GM19025 (cell line): ENCODE results near the gene TBX10.
"Not testable (repeated sequence)": the region's sequence is repeated elsewhere in the genome, so short reads cannot be mapped to it uniquely, and the experiment has no call there.

ENCODE experiments used
- ATAC-seq: cut with Tn5 transposase; IDR thresholded peaks from one replicate; pipeline ENCODE4 v1.9.1; 2021; ENCODE audit warnings: mild to moderate bottlenecking, low read depth, moderate library complexity; ENCODE audit not compliant: unreplicated experiment

Gene TBX10

GRCh38 chr11:67632175-67632981 lies 7.2 kb downstream of the TBX10 start:
- ATAC-seq, result no peak

DNA sequence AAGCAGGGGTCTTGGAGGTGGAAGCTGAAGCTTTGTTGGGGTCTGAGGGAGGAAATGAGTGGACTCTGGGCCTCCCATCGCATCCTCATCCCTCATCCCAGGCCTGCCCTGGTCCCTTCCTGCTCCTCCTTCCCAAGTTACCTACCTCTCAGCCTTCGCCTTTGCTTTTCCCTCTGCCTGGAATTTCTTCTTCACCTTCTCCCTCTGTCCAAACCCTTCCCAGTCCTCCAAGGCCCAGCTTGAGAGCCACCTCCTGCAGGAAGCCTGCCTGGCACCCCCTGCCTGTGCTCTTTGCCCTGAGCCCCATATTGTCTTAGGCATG lies 7.7 kb downstream of the TBX10 start:
- no peak for ATAC-seq

DNA sequence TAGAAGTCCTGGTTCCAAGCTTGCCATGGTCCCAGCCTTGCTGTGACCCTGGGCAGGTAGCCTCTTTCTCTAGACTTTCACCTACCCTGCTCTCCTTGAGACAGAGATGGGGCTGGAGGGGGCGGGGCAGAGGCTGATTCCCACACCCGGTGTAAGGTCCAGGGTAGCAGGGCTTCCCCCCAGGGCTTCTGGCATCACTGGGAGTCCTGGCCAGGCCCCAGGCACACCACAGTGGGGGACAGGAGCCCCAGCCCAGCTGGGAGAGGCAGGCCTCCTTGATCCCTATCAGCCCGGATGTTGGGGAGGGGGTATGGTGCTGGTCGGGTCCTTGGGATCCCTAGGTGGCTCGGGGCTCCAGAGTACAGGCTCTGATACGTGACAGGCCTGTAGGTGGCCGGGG lies 8.2 kb downstream of the TBX10 start:
- no peak for ATAC-seq

DNA sequence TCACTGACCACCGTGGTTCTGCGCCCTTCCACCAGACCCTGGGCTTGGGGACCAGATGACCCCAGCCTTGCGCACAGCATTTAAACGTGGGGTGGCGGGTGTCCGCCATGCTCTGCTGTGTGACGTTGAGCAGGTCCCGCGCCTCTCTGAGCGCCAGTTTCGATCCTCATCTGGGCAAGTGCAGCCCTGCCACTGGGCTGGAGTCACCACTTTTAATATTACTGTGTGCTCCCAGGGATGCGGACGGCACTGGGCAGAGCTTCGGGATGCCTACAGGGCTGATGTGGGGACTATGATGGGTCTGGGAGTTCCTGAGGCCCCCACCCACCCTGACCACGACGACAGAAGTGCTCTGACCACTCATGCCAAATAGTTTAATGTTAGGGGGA lies 8.6 kb downstream of the TBX10 start:
- ATAC-seq, result no peak

GRCh38 chr11:67630228-67630942 lies 9.2 kb downstream of the TBX10 start:
- peak; percentile 59 for ATAC-seq

DNA sequence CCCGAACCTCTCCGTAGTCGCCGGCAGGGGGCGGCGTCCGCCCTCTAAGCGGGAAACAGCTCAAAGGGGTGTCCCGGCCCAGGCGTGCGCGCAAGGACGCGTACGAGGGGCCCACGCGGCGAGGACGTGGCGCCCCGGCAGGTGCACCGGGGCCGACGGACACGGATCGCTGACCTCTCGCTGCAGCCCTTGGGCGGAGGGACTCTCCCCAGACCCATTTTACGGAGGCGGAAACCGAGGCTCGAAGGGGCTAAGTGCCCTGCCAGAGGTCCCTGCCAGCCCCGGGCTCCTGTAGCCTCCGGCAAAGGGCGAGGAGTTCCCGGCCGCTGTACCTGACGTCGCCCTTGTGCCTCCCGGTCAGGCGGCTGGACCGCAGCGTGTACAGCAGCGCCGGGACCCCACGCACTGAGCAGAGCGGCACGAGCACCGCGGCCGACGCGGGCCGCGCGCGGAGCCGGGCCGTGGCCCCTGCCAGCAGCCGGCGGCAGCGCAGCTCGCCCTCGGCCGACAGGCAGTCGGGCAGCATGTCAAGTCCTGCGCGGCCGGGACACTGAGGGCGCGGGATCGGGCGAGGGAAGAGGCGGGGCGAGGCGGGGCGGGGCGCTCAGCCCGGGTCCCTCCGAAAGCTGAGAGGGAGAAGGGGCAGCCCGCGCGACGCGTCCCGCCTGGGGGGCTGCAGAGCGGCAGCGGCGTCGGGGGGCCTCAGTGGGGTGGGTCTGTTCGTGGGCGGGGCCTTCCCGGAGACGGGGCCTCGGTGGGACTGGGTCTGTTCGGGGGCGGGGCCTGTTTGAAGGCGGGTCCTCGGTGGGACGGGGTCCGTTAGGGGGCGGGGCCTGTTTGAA lies 10.0 kb downstream of the TBX10 start, which contains the start of gene NUDT8:
Gene NUDT8, minus strand, starts transcription at position 552 of the 842 bp plus-strand sequence. Its CDS starts 26 bp downstream, at position 526.
- ATAC-seq, result peak; percentile 49

DNA sequence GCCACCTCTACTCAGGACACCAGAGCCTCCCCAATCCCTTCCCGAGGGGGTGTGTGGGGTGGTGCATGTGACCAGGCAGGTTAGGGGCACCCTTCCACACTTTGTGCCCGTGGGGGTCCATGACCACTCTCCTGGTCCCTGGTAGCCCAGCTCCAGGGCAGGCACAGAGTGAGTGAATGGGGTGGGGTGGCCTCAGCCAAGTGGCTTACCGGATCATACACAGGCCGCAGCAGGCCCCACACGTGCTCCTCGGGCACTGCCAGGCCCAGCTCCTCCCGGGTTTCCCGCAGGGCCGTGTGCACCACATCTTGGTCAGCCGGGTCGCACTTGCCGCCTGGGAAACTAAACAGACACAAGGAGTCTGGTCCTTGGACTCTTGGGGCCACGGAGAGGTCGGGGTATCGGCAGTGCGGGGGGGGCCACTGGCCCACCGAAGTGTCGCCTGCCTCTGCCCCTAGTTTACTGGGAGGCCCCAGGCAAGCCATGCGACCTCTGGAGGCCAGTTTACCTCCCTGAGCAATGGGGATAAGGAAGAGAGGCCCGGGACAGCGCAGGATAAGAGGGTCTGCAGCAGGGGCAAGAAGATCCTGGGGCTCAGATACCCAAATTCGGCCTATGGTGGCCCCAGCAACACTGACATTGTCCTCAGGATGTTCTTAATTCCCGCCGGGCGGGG lies 10.7 kb downstream of the TBX10 start:
- no peak for ATAC-seq

DNA sequence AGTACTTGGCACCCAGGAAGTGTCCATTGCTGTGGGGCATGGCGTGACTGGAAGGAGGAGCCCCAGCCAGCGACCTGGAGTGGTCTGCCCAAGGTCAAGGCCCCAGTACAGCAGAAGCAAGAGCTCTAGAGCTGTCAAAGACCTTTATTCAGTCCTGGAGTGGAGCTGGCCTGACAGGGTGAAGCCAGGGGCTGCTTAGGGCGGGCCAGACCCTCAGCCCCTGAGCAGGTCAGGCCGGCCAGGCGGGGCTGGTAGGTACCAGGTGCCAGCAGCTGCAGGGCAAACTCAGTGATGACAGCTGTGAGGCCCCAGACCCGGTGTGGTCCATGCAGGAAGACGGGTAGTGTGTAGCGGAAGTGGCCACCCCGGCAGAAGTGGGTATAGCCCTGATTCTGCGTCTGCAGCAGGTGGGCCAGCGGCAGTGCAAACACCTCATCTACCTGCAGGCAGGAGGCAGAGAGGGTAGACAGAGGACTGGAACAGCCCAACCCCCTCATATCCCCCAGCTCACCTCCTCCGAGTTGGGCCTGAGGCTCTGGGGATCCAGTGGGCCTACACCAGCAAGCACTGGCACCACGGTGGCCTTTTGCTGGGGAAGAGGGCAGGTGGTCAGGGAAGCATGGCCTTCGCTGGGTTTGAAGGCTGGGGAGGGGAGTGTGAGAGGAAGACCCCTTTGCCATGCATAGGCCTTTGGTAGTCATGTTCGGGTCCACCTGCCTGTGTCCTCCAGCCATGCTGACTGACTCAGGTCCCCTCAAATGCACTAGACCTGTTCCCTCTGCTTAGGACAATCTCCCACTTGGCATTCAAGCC lies 11.5 kb downstream of the TBX10 start:
- no peak for ATAC-seq

- ATAC-seq, result no peak
Observed at GRCh38 chr11:67627441-67627811, 12.1 kb downstream of the TBX10 start.

DNA sequence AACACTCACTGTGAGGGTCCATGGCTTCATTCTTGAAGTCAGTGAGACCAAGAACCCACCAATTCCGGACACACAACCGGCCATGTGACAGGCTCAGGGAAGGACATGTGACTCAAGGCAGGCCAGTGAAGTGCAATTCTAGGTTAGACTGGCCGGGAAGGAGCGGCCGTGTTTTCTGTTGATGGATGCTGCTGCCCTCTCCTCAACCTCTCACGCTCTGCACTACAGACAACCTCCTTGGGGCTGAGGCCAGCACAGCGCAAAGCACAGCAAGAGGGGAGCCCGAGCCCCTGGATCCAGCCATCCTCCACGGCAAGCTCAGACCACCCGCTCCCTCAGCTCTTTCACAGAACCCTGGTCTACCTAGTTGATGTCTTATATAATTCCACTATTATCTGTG lies 12.6 kb downstream of the TBX10 start:
- ATAC-seq, result no peak

- ATAC-seq, result not testable (repeated sequence)
Observed at GRCh38 chr11:67626131-67626833, 13.3 kb downstream of the TBX10 start.

GRCh38 chr11:67623795-67624194 lies 15.8 kb downstream of the TBX10 start:
- ATAC-seq, result not testable (repeated sequence)

DNA sequence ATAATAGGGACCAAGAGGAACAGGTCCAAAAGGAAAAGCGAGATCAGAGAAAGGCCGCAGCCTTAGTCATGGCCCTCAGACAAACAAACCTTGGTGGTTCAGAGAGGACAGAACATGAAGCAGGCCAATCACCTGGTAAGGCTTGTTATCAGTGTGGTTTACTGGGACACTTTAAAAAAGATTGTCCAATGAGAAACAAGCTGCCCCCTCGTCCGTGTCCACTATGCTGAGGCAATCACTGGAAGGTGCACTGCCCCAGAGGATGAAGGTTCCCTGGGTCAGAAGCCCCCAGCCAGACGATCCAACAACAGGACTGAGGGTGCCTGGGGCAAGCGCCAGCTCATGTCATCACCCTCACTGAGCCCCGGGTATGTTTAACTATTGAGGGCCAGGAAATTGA lies 16.7 kb downstream of the TBX10 start:
- ATAC-seq, result not testable (repeated sequence)

DNA sequence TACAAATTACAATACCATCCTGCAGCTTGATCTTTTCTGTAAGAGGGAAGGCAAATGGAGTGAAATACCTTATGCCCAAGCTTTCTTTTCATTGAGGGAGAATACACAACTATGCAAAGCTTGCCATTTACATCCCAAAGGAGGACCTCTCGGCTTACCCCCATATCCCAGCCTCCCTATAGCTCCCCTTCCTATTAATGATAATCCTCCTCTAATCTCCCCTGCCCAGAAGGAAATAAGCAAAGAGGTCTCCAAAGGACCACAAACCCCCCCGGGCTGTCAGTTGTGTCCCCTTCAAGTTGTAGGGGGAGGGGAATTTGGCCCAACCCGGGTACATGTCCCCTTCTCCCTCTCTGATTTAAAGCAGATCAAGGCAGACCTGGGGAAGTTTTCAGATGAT lies 17.6 kb downstream of the TBX10 start:
- not testable (repeated sequence) for ATAC-seq

DNA sequence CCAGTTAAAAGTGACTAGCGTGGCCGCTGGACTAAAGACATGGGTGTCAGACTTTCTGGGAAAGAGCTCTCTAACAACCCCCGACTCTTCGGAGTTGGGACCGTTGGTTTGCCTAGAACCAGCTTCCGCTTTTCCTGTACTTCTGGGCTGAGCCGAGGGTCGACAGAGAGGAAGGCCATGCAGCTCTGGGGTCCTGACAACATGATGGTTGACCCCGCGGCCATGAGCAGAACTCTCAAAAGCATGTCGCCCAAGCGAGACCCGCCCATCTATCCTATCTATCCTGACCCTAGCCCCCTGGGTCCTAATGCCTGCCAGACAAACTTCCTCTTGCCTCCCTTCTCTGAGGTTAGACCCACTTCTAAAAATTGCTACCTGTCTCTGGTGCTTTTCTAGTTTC lies 18.9 kb downstream of the TBX10 start:
- ATAC-seq, result not testable (repeated sequence)

GRCh38 chr11:67619683-67620618 lies 19.6 kb downstream of the TBX10 start:
- ATAC-seq, result not testable (repeated sequence)

GRCh38 chr11:67618901-67619659 lies 20.5 kb downstream of the TBX10 start:
- ATAC-seq, result not testable (repeated sequence)
